HG03342 (cell line): ENCODE results near the gene ADGRV1.
A peak's percentile ranks its signal among the peaks of the same experiment; 100 is the strongest.

Source experiments
- ATAC-seq: cut with Tn5 transposase; IDR thresholded peaks from one replicate; pipeline ENCODE4 v1.9.1; 2021; ENCODE audit warnings: mild to moderate bottlenecking, moderate library complexity; ENCODE audit not compliant: unreplicated experiment

The ADGRV1 gene

GRCh38 chr5:90558344-90559192, at the start of gene ADGRV1:
ADGRV1 (plus strand) TSS chr5:90558797; CDS start chr5:90558896, 99 bp downstream.
- ATAC-seq, result peak; percentile 47

GRCh38 chr5:90510438-90510837, 48.2 kb upstream of the ADGRV1 start:
- ATAC-seq, result no peak

GRCh38 chr5:90514520-90514919, 44.1 kb upstream of the ADGRV1 start:
- ATAC-seq, result no peak

GRCh38 chr5:90518661-90519060, 39.9 kb upstream of the ADGRV1 start:
- ATAC-seq, result no peak

- ATAC-seq, result no peak
Measured at GRCh38 chr5:90519081-90519480, 39.5 kb upstream of the ADGRV1 start.

GRCh38 chr5:90528601-90529193, 29.9 kb upstream of the ADGRV1 start:
- no peak for ATAC-seq

GRCh38 chr5:90529194-90529938, 29.2 kb upstream of the ADGRV1 start, which contains the start of gene LYSMD3:
LYSMD3 (minus strand) TSS chr5:90529584; CDS start chr5:90525289, 4,295 bp downstream.
- ATAC-seq, result peak; percentile 91

GRCh38 chr5:90529939-90530677, 28.5 kb upstream of the ADGRV1 start:
- ATAC-seq, result peak; percentile 49

- no peak for ATAC-seq
Measured at GRCh38 chr5:90530736-90531487, 27.7 kb upstream of the ADGRV1 start.

GRCh38 chr5:90533794-90534193, 24.8 kb upstream of the ADGRV1 start:
- no peak for ATAC-seq

GRCh38 chr5:90534922-90535321, 23.7 kb upstream of the ADGRV1 start:
- ATAC-seq, result no peak

- no peak for ATAC-seq
Measured at GRCh38 chr5:90542827-90543519, 15.6 kb upstream of the ADGRV1 start.

- no peak for ATAC-seq
Measured at GRCh38 chr5:90545511-90545910, 13.1 kb upstream of the ADGRV1 start.

GRCh38 chr5:90546216-90546837, 12.3 kb upstream of the ADGRV1 start:
- no peak for ATAC-seq

GRCh38 chr5:90547072-90547536, 11.5 kb upstream of the ADGRV1 start:
- no peak for ATAC-seq

- ATAC-seq, result no peak
Measured at GRCh38 chr5:90548069-90548593, 10.5 kb upstream of the ADGRV1 start.

GRCh38 chr5:90549223-90549622, 9.4 kb upstream of the ADGRV1 start:
- ATAC-seq, result no peak

- ATAC-seq, result no peak
Measured at GRCh38 chr5:90549729-90550275, 8.8 kb upstream of the ADGRV1 start.
